Right cardiac atrium (tissue), 5 donors: Measurements from ENCODE around the gene ADGRL2. TPM values are rescaled to one million over a fixed set of nuclear protein-coding genes. Genes with fewer than 3 reads are reported as not detected.

Experiments used
- ATAC-seq, 2 donors: fragments of 200-7000 bp; cut with Tn5 transposase; one replicate each; pipeline versions ENCODE4 v1.8.0 to v1.9.1; 2020; ENCODE audit warnings: moderate library complexity in 2 of 2, mild to moderate bottlenecking in 1 of 2
- DNase-seq, 3 donors: peaks; one replicate each; pipeline ENCODE4 v3.0.0-alpha.2; 2020
- H3K27ac ChIP-seq: one replicate; pipeline ENCODE4 v1.5.1; 2013; ENCODE audit warnings: mild to moderate bottlenecking, low read length, control low read depth, moderate library complexity
- H3K27me3 ChIP-seq: one replicate; pipeline ENCODE4 v1.6.1; 2013; ENCODE audit not compliant: control insufficient read depth, insufficient read depth
- H3K4me1 ChIP-seq: one replicate; pipeline ENCODE4 v1.6.1; 2013; ENCODE audit warnings: low read length; ENCODE audit not compliant: control insufficient read depth, insufficient read depth
- H3K4me3 ChIP-seq: one replicate; pipeline ENCODE4 v1.5.1; 2013; ENCODE audit warnings: low read length, control low read depth
- H3K9me3 ChIP-seq: one replicate; pipeline ENCODE4 v1.6.1; 2013; ENCODE audit warnings: low read length; ENCODE audit not compliant: control insufficient read depth
- WGBS: extraction: QIAGEN DNeasy Blood & Tissue Kit; methylation state at CpG from one replicate; pipeline ENCODE4 v1.1.7; 2013; 5-methylcytosine and 5-hydroxymethylcytosine counted together
- intact Hi-C, 4 donors: fragments of 100-400 bp; cut with DNase I; formaldehyde crosslinking; loops; one replicate each; pipeline versions ENCODE4 v1.11.0 to v1.14.0; 2022 to 2023
- polyA plus RNA-seq: library from polyadenylated mRNA; stranded (reverse); fragments of 200-250 nt; gene quantifications from one replicate; pipeline ENCODE4 v1.2.3, GENCODE V29; 2013
- total RNA-seq, 4 donors: library from RNA; stranded (reverse); fragmentation: NEBNext Ultra II Directional; extraction: Animal tissue kit (Norgen Biotek cat#: 25700); gene quantifications; one replicate each; pipeline ENCODE4 v1.2.1, GENCODE V29; 2021
- donor health status: healthy with polysubstance abuse.
- donor health status: DM: no; HTN: yes; CAD: no.
- donor health status: DM: no; HTN: no; CAD: no.
- donor health status: DM: no; HTN: yes; CAD: no; lungs with severe emphysema.
- donor health status: DM: yes; HTN: yes; CAD: no.

ADGRL2 gene
- total and polyA plus RNA-seq, 5 donors: 41.5 to 78.2 (median 70.0) TPM

- 93% methylated on average over 2 of the region's 2 CpGs for WGBS
- no peaks in the 10 kb centered on the region for H3K4me1 ChIP-seq
Observed at GRCh38 chr1:81792184-81792583, 8.6 kb upstream of the ADGRL2 start.

GRCh38 chr1:81797701-81798100 is 3.0 kb upstream of the ADGRL2 start:
- no peaks in the 10 kb centered on the region for H3K27me3 ChIP-seq
- intact Hi-C loops: no loop called here
- no peaks in the 10 kb centered on the region for H3K9me3 ChIP-seq
- H3K4me1 ChIP-seq: no peaks in the 10 kb centered on the region
- no peak for ATAC-seq
- no peak overlapping the region for H3K27ac ChIP-seq
- H3K4me3 ChIP-seq: no peak overlapping the region
- DNase-seq: no peak
- WGBS: 95% methylated on average over 2 of the region's 2 CpGs

More at GRCh38 chr1:81792184-81792583, 8.6 kb upstream of the ADGRL2 start:
- Histone ChIP-seq H3K9me3 (no peaks in the 10 kb centered on the region), H3K27ac (no peak overlapping the region), H3K4me3 (no peak overlapping the region), H3K27me3 (no peaks in the 10 kb centered on the region)
- ATAC-seq: no peak
- DNase-seq: no peak
- intact Hi-C loops: no loop called here

- intact Hi-C loops: loop anchor here in 1 of 4 donors (5.0 to 10.0 kb wide), 2 partner anchors 175 to 488 kb away; no protein-coding TSS in a partner anchor
- DNase-seq (peak; percentile 55 to 76 (median 73)), ATAC-seq (peak; percentile 20 to 26)
- WGBS: under 1% methylated on average over 44 of the region's 44 CpGs
- peak overlapping the region; percentile 95 for H3K27ac ChIP-seq
- no peaks in the 10 kb centered on the region for H3K27me3 ChIP-seq
- H3K9me3 ChIP-seq: no peaks in the 10 kb centered on the region
- H3K4me3 ChIP-seq: peak overlapping the region; percentile 86
- H3K4me1 ChIP-seq: no peaks in the 10 kb centered on the region
Observed at GRCh38 chr1:81799939-81800694, 617 bp upstream of the ADGRL2 start.

GRCh38 chr1:81801651-81802456 is 1.1 kb downstream of the ADGRL2 start:
- intact Hi-C loops: loop anchor here in 1 of 4 donors (5.0 to 10.0 kb wide), 2 partner anchors 173 to 490 kb away; no protein-coding TSS in a partner anchor
- peak overlapping the region; percentile 91 for H3K27ac ChIP-seq
- H3K27me3 ChIP-seq: no peaks in the 10 kb centered on the region
- ATAC-seq (peak; percentile 52 to 55), DNase-seq (peak; percentile 44 to 73 (median 69))
- H3K4me3 ChIP-seq: peak overlapping the region; percentile 86
- under 1% methylated on average over 93 of the region's 93 CpGs for WGBS
- no peaks in the 10 kb centered on the region for H3K9me3 ChIP-seq
- H3K4me1 ChIP-seq: no peaks in the 10 kb centered on the region

GRCh38 chr1:81802457-81802706 is 1.6 kb downstream of the ADGRL2 start:
- Histone ChIP-seq H3K27me3 (no peaks in the 10 kb centered on the region), H3K27ac (peak overlapping the region; percentile 91), H3K4me3 (peak overlapping the region; percentile 86), H3K9me3 (no peaks in the 10 kb centered on the region), H3K4me1 (no peaks in the 10 kb centered on the region)
- intact Hi-C loops: loop anchor here in 1 of 4 donors (5.0 to 10.0 kb wide), 2 partner anchors 172 to 490 kb away; no protein-coding TSS in a partner anchor
- ATAC-seq (no peak), DNase-seq (no peak)
- WGBS: under 1% methylated on average over 17 of the region's 17 CpGs

GRCh38 chr1:81802707-81803430 is 2.1 kb downstream of the ADGRL2 start:
- peak; percentile 87 to 91 for ATAC-seq
- Histone ChIP-seq H3K9me3 (no peaks in the 10 kb centered on the region), H3K4me3 (peak overlapping the region; percentile 86), H3K27ac (peak overlapping the region; percentile 91), H3K27me3 (no peaks in the 10 kb centered on the region), H3K4me1 (no peaks in the 10 kb centered on the region)
- intact Hi-C loops: loop anchor here in 1 of 4 donors (5.0 to 10.0 kb wide), 2 partner anchors 172 to 491 kb away; no protein-coding TSS in a partner anchor
- DNase-seq: peak; percentile 76 to 90 (median 90)
- WGBS: under 1% methylated on average over 55 of the region's 55 CpGs

- intact Hi-C loops: loop anchor here in 1 of 4 donors (5.0 to 10.0 kb wide), 2 partner anchors 171 to 491 kb away; no protein-coding TSS in a partner anchor
Observed at GRCh38 chr1:81803431-81804110, 2.8 kb downstream of the ADGRL2 start.

GRCh38 chr1:81804312-81804711 is 3.6 kb downstream of the ADGRL2 start:
- 27% methylated on average over 2 of the region's 2 CpGs for WGBS
- ATAC-seq (no peak), DNase-seq (no peak)
- peak overlapping the region; percentile 86 for H3K4me3 ChIP-seq
- H3K4me1 ChIP-seq: no peaks in the 10 kb centered on the region
- H3K27me3 ChIP-seq: no peaks in the 10 kb centered on the region
- no peaks in the 10 kb centered on the region for H3K9me3 ChIP-seq
- intact Hi-C loops: loop anchor here in 1 of 4 donors (5.0 to 10.0 kb wide), 2 partner anchors 170 to 492 kb away; no protein-coding TSS in a partner anchor
- H3K27ac ChIP-seq: no peak overlapping the region

More at GRCh38 chr1:81803431-81804110, 2.8 kb downstream of the ADGRL2 start:
- H3K4me1 ChIP-seq: no peaks in the 10 kb centered on the region
- DNase-seq: no peak
- peak overlapping the region; percentile 37 for H3K27ac ChIP-seq
- H3K4me3 ChIP-seq: peak overlapping the region; percentile 86
- no peaks in the 10 kb centered on the region for H3K27me3 ChIP-seq
- ATAC-seq: peak in 1 of 2 donors; percentile 0
- no peaks in the 10 kb centered on the region for H3K9me3 ChIP-seq
- 2% methylated on average over 15 of the region's 15 CpGs for WGBS

GRCh38 chr1:81805537-81806431 is 5.0 kb downstream of the ADGRL2 start:
- Histone ChIP-seq H3K27ac (no peak overlapping the region), H3K9me3 (no peaks in the 10 kb centered on the region), H3K4me1 (no peaks in the 10 kb centered on the region), H3K27me3 (no peaks in the 10 kb centered on the region), H3K4me3 (no peak overlapping the region)
- ATAC-seq (no peak), DNase-seq (no peak)
- WGBS: 44% methylated on average over 2 of the region's 2 CpGs
- intact Hi-C loops: loop anchor here in 1 of 4 donors (10.0 kb wide), 1 partner anchor 169 kb away; no protein-coding TSS in a partner anchor
